Tibial nerve (tissue), 3 donors: ENCODE data around the gene CDCA3.

Experiments
- POLR2A ChIP-seq, 2 donors: fragments of 450-650 bp; IDR thresholded peaks; one replicate each; pipeline ENCODE4 v1.6.1; 2017; ENCODE audit warnings: antibody characterized with exemption in 2 of 2, mild to moderate bottlenecking in 2 of 2, moderate library complexity in 2 of 2
- TF ChIP-seq, protein P1 (sequence below), 5 experiments: fragments of 200-600 bp in 3 of 5; fragments of 450-650 bp in 2 of 5; sonication (generic) in 3 of 5; IDR thresholded peaks; one replicate each; pipeline ENCODE4 v1.5.1; 2016 to 2019; ENCODE audit warnings: antibody characterized with exemption in 5 of 5, mild to moderate bottlenecking in 3 of 5, moderate library complexity in 2 of 5

DNA sequence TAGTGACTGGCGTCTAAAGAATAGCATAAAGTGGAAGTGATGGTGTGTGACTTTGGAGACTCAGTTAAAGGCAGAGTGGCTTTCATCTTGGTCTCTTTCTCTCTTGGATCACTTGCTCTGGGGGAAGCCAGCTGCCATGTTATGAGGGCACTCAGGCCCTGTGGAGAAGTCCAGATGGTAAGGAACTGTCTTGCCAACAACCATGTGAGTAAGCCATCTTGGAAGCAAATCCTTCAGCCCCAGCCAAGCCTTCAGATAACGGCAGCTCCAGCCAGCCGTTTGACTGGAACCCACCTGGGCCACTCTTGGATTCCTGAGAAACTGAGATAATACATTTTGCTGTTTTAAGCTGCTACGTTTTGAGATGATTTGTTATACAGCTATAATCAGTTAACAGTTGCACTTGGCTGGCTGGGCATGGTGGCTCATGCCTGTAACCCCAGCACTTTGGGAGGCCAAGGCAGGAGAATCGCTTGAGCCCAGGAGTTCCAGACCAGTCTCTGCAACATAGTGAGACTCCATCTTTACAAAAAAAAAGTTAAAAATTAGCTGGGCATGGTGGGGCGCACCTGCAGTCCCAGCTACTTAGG is 45.9 kb upstream of the CDCA3 start:
- TF ChIP-seq, protein P1, sequence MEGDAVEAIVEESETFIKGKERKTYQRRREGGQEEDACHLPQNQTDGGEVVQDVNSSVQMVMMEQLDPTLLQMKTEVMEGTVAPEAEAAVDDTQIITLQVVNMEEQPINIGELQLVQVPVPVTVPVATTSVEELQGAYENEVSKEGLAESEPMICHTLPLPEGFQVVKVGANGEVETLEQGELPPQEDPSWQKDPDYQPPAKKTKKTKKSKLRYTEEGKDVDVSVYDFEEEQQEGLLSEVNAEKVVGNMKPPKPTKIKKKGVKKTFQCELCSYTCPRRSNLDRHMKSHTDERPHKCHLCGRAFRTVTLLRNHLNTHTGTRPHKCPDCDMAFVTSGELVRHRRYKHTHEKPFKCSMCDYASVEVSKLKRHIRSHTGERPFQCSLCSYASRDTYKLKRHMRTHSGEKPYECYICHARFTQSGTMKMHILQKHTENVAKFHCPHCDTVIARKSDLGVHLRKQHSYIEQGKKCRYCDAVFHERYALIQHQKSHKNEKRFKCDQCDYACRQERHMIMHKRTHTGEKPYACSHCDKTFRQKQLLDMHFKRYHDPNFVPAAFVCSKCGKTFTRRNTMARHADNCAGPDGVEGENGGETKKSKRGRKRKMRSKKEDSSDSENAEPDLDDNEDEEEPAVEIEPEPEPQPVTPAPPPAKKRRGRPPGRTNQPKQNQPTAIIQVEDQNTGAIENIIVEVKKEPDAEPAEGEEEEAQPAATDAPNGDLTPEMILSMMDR (IDR thresholded peaks at IDR 0.05) = no peak
- no peak for TF ChIP-seq POLR2A (IDR thresholded peaks at IDR 0.05)
